Measurements from ENCODE around the gene TMEM117. TPM values are rescaled to one million over a fixed set of nuclear protein-coding genes. Genes with fewer than 3 reads are reported as not detected.

The TMEM117 gene
- total and polyA plus RNA-seq, 12 donors: 4.0 to 8.5 (median 7.1) TPM

DNA sequence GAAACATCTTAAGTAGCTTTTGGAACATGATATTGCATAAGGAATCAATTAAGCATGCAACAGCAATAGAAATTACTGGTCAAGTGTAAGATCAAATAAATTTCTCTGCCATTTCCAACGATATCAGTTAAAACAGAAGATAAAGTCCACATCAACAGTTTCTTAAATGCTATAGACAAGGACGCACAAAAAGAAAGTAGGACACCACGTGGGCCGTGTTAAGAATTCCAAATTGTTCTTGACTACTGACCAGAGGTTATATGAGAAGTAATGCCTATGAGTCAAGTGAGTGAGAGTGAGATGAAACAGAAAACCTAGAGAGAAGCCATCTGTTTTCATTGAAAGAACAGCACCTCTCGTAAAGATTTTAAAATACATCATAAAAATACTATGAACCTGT, 318.2 kb downstream of the TMEM117 start:
- no peak for TF ChIP-seq CTCF (IDR thresholded peaks at IDR 0.05)
- intact Hi-C loops (cut with DNase I): no loop called here
- no peaks in the 10 kb centered on the region for H3K27me3 ChIP-seq
- peak in 1 of 2 donors; percentile 4 for DNase-seq
- WGBS, 2 donors: 23 to 49% methylated on average over 5 of the region's 5 CpGs
- no peaks in the 10 kb centered on the region for H3K9me3 ChIP-seq
- H3K4me1 ChIP-seq: peaks cover 0 to 43% (median 17%) of the 10 kb centered on the region in 9 donors
- peak overlapping the region in 4 of 10 donors; percentile 18 to 35 (median 20) for H3K4me3 ChIP-seq
- H3K36me3 ChIP-seq: no peaks in the 10 kb centered on the region
- peak in 5 of 8 donors; percentile 48 to 78 (median 69) for ATAC-seq
- no peak overlapping the region for H3K27ac ChIP-seq

- Histone ChIP-seq H3K4me3 (no peak overlapping the region), H3K9me3 (no peaks in the 10 kb centered on the region), H3K27me3 (no peaks in the 10 kb centered on the region), H3K4me1 (peaks cover 0 to 43% (median 17%) of the 10 kb centered on the region in 9 donors), H3K36me3 (no peaks in the 10 kb centered on the region), H3K27ac (no peak overlapping the region)
- intact Hi-C loops (cut with DNase I): no loop called here
- WGBS, 2 donors: 56 to 59% methylated on average over 2 of the region's 2 CpGs
- DNase-seq: no peak
- no peak for TF ChIP-seq CTCF (IDR thresholded peaks at IDR 0.05)
- ATAC-seq: no peak
Observed at GRCh38 chr12:44155358-44155757, 319.5 kb downstream of the TMEM117 start.

- no peak for ATAC-seq
- Histone ChIP-seq H3K4me3 (no peak overlapping the region), H3K36me3 (no peaks in the 10 kb centered on the region), H3K9me3 (no peaks in the 10 kb centered on the region), H3K27me3 (no peaks in the 10 kb centered on the region), H3K4me1 (peaks cover 0 to 43% (median 17%) of the 10 kb centered on the region in 9 donors), H3K27ac (no peak overlapping the region)
- intact Hi-C loops (cut with DNase I): no loop called here
- DNase-seq: no peak
- TF ChIP-seq CTCF (IDR thresholded peaks at IDR 0.05): no peak
- 9 to 11% methylated on average over 2 of the region's 2 CpGs for WGBS, 2 donors
Observed at GRCh38 chr12:44157359-44157758, 321.5 kb downstream of the TMEM117 start.

GRCh38 chr12:44158746-44159145, 322.9 kb downstream of the TMEM117 start:
- Histone ChIP-seq H3K9me3 (no peaks in the 10 kb centered on the region), H3K4me1 (peaks cover 0 to 35% (median 10%) of the 10 kb centered on the region in 9 donors), H3K36me3 (no peaks in the 10 kb centered on the region), H3K27ac (no peak overlapping the region), H3K27me3 (no peaks in the 10 kb centered on the region), H3K4me3 (no peak overlapping the region)
- ATAC-seq (no peak), DNase-seq (no peak)
- 87 to 91% methylated on average over 2 of the region's 2 CpGs for WGBS, 2 donors
- intact Hi-C loops (cut with DNase I): no loop called here
- no peak for TF ChIP-seq CTCF (IDR thresholded peaks at IDR 0.05)

Data from heart right ventricle (tissue), 16 donors.